Hepatocyte (in vitro differentiated cells): ENCODE data around the gene CECR2. TPM values are rescaled to one million over a fixed set of nuclear protein-coding genes. Genes with fewer than 3 reads are reported as not detected.

ENCODE experiments used
- DNase-seq: peaks from one replicate; pipeline ENCODE4 v3.0.0-alpha.2; 2016; ENCODE audit warnings: low spot score
- H2AFZ ChIP-seq: fragments of 200-600 bp; sonication (generic); 2 replicates; pipeline ENCODE4 v1.6.0; 2016; ENCODE audit warnings: antibody characterized with exemption, mild to moderate bottlenecking
- H3K27ac ChIP-seq: fragments of 200-600 bp; sonication (generic); 2 replicates; pipeline ENCODE4 v1.5.1; 2016; ENCODE audit warnings: mild to moderate bottlenecking
- H3K27me3 ChIP-seq: fragments of 200-600 bp; sonication (generic); 2 replicates; pipeline ENCODE4 v1.6.1; 2016
- H3K36me3 ChIP-seq: fragments of 200-600 bp; sonication (generic); replicated peaks from 2 replicates; pipeline ENCODE4 v1.5.1; 2016; ENCODE audit warnings: low read depth; ENCODE audit not compliant: insufficient read depth
- H3K4me1 ChIP-seq: fragments of 200-600 bp; sonication (generic); 2 replicates; pipeline ENCODE4 v1.5.1; 2016; ENCODE audit warnings: mild to moderate bottlenecking, moderate library complexity; ENCODE audit not compliant: insufficient read depth
- H3K4me2 ChIP-seq: fragments of 200-600 bp; sonication (generic); 2 replicates; pipeline ENCODE4 v1.6.0; 2016
- H3K4me3 ChIP-seq: fragments of 200-600 bp; sonication (generic); 2 replicates; pipeline ENCODE4 v1.5.1; 2016; ENCODE audit warnings: mild to moderate bottlenecking
- H3K79me2 ChIP-seq: fragments of 200-600 bp; sonication (generic); 2 replicates; pipeline ENCODE4 v1.6.0; 2017; ENCODE audit warnings: mild to moderate bottlenecking
- H3K9me2 ChIP-seq: fragments of 200-600 bp; sonication (generic); replicated peaks from 2 replicates; pipeline ENCODE4 v1.6.0; 2017; ENCODE audit warnings: mild to moderate bottlenecking; ENCODE audit not compliant: insufficient read depth
- H3K9me3 ChIP-seq: fragments of 200-600 bp; sonication (generic); 2 replicates; pipeline ENCODE4 v1.5.1; 2016; ENCODE audit warnings: low read depth, mild to moderate bottlenecking
- H4K20me1 ChIP-seq: fragments of 200-600 bp; sonication (generic); 2 replicates; pipeline ENCODE4 v1.6.0; 2016; ENCODE audit warnings: mild to moderate bottlenecking; ENCODE audit not compliant: insufficient read depth, poor library complexity, severe bottlenecking
- EZH2 ChIP-seq: fragments of 200-600 bp; sonication (generic); IDR thresholded peaks from 2 replicates; pipeline ENCODE4 v1.6.1; 2016; ENCODE audit warnings: antibody characterized with exemption, mild to moderate bottlenecking, borderline replicate concordance
- EZH2phosphoT487 ChIP-seq: fragments of 200-600 bp; sonication (generic); IDR thresholded peaks from one replicate; pipeline ENCODE4 v1.6.1; 2018; ENCODE audit warnings: antibody characterized with exemption, mild to moderate bottlenecking, low read depth, moderate library complexity; ENCODE audit not compliant: unreplicated experiment, severe bottlenecking
- WGBS: methylation state at CpG from one replicate; pipeline ENCODE4 v1.1.6; 2016; ENCODE audit warnings: low lambda C conversion rate; ENCODE audit errors: missing lambda C conversion rate; 5-methylcytosine and 5-hydroxymethylcytosine counted together
- polyA plus RNA-seq: library from polyadenylated mRNA; unstranded; fragments of >200 nt; fragmentation: Nextera tagmentation; extraction: Ambion mirVana; gene quantifications from 2 replicates; pipeline ENCODE4 v1.2.1, GENCODE V29; 2016
- total RNA-seq: library from RNA; depleted of rRNA; stranded (reverse); fragments of >200 nt; gene quantifications from 2 replicates; pipeline ENCODE4 v1.2.3, GENCODE V29; 2014
- TF ChIP-seq, protein P1 (sequence below): fragments of 200-600 bp; sonication (generic); IDR thresholded peaks from 2 replicates; pipeline ENCODE4 v1.5.1; 2016; ENCODE audit warnings: antibody characterized with exemption, mild to moderate bottlenecking; ENCODE audit not compliant: poor library complexity

Gene CECR2
- total and polyA plus RNA-seq, 2 experiments from 2014 or later = 2.2 to 3.6 TPM

DNA sequence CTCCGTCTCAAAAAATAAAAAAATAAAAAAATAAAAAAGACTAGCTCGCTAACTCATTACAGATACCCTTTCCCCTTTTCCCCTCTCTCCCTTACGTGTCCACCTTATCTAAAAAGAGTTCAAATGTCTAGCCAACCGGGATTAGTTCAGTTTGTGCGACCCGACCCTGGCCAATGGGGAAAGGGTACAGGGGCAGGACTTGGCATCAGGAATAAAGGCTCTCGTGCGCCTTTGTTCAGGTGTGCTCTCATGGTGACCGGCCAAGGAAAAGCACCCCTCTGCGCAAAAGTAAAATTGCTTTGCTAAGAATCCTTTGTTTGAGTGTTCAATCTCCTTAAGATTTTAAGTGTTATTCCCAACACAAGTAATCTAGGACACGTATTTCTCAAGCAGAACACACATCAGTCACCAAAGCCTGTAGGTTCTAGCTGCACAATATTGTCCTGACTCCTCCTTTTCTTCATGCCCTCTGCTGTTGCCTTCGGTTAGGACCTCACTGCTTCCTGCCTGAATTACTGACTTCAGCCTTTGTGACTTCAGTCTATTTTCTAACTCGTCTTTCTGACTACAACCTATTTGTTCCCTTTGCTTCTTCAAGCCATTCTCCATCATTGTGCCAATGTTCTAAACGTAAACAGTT is 20.7 kb upstream of the CECR2 start:
- H3K4me2 ChIP-seq = no peak overlapping the region
- no peaks in the 10 kb centered on the region for H3K79me2 ChIP-seq
- no peak overlapping the region for H3K4me3 ChIP-seq
- H2AFZ ChIP-seq = no peak overlapping the region
- H3K9me2 ChIP-seq = no peaks in the 10 kb centered on the region
- no peak for DNase-seq
- no peaks in the 10 kb centered on the region for H3K4me1 ChIP-seq
- TF ChIP-seq EZH2 = no peak
- no peak for TF ChIP-seq EZH2phosphoT487
- TF ChIP-seq, protein P1, sequence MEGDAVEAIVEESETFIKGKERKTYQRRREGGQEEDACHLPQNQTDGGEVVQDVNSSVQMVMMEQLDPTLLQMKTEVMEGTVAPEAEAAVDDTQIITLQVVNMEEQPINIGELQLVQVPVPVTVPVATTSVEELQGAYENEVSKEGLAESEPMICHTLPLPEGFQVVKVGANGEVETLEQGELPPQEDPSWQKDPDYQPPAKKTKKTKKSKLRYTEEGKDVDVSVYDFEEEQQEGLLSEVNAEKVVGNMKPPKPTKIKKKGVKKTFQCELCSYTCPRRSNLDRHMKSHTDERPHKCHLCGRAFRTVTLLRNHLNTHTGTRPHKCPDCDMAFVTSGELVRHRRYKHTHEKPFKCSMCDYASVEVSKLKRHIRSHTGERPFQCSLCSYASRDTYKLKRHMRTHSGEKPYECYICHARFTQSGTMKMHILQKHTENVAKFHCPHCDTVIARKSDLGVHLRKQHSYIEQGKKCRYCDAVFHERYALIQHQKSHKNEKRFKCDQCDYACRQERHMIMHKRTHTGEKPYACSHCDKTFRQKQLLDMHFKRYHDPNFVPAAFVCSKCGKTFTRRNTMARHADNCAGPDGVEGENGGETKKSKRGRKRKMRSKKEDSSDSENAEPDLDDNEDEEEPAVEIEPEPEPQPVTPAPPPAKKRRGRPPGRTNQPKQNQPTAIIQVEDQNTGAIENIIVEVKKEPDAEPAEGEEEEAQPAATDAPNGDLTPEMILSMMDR = no peak
- no peaks in the 10 kb centered on the region for H3K9me3 ChIP-seq
- no peaks in the 10 kb centered on the region for H4K20me1 ChIP-seq
- WGBS = 82% methylated on average over 14 of the region's 14 CpGs
- no peaks in the 10 kb centered on the region for H3K36me3 ChIP-seq
- no peak overlapping the region for H3K27ac ChIP-seq
- no peaks in the 10 kb centered on the region for H3K27me3 ChIP-seq

DNA sequence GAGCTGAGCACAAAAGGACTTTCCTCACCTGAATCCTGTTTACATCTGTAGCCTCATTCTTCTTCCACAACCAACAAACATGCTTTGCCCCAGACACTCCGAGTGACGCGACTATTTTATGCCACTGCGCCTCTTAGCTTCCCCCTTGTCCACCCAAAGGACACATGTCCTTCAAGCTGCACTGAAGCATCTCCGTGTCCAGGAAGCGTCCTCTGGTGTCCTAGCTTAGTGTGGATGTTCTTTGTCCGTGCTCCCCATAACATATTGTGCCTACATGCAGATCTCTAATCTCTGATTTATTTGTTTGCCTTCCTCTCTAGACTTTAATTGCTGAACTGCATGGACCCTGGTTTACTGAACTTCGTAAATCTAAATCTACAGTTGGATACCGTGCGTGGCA is 20.1 kb upstream of the CECR2 start:
- H3K4me1 ChIP-seq = no peaks in the 10 kb centered on the region
- 85% methylated on average over 10 of the region's 10 CpGs for WGBS
- H2AFZ ChIP-seq = no peak overlapping the region
- H3K4me3 ChIP-seq = no peak overlapping the region
- DNase-seq = no peak
- H3K9me3 ChIP-seq = no peaks in the 10 kb centered on the region
- TF ChIP-seq EZH2phosphoT487 (no peak), EZH2 (no peak)
- TF ChIP-seq, protein P1 = no peak
- no peaks in the 10 kb centered on the region for H3K36me3 ChIP-seq
- H3K4me2 ChIP-seq = no peak overlapping the region
- H3K27me3 ChIP-seq = no peaks in the 10 kb centered on the region
- H3K79me2 ChIP-seq = no peaks in the 10 kb centered on the region
- no peak overlapping the region for H3K27ac ChIP-seq
- H4K20me1 ChIP-seq = no peaks in the 10 kb centered on the region
- no peaks in the 10 kb centered on the region for H3K9me2 ChIP-seq

DNA sequence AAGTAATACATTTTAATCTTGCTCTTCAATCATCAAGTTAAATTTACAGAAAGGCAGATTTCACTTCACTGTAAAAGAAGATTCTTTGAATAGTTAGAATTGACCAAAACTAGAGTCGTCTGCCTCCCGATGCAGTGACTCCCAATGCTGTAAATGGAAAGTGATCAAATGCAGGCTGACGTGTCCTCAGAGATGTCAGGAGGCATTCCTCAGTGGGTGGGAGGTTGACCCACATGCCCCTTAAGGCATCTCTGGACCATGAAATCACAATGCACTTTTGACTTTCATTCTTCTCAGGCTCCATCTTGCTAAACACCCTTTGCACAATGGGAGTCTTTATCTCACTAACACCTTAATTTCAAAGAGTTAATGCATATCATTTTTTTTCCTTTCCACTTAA is 19.0 kb upstream of the CECR2 start:
- H3K36me3 ChIP-seq = no peaks in the 10 kb centered on the region
- no peaks in the 10 kb centered on the region for H3K9me2 ChIP-seq
- no peaks in the 10 kb centered on the region for H4K20me1 ChIP-seq
- no peaks in the 10 kb centered on the region for H3K27me3 ChIP-seq
- no peaks in the 10 kb centered on the region for H3K9me3 ChIP-seq
- H3K27ac ChIP-seq = no peak overlapping the region
- no peak overlapping the region for H2AFZ ChIP-seq
- TF ChIP-seq EZH2phosphoT487 (no peak), EZH2 (no peak)
- TF ChIP-seq, protein P1 = no peak
- H3K4me1 ChIP-seq = no peaks in the 10 kb centered on the region
- WGBS = 65% methylated on average over 3 of the region's 3 CpGs
- no peak for DNase-seq
- H3K4me3 ChIP-seq = no peak overlapping the region
- no peaks in the 10 kb centered on the region for H3K79me2 ChIP-seq
- no peak overlapping the region for H3K4me2 ChIP-seq
